Endothelial cell of umbilical vein (primary cell): ENCODE results near the gene JUP. TPM values are rescaled to one million over a fixed set of nuclear protein-coding genes. Genes with fewer than 3 reads are reported as not detected.

Source experiments
- BruUV-seq: library from RNA; stranded (reverse); fragments of 400-500 nt; replicated peaks from 2 replicates; lab custom pipeline; 2021; lab: Mats Ljungman, UMichigan
- CTCF ChIA-PET: fragments of 300-600, 350-600 bp; sonication (Branson Sonifier 250); formaldehyde crosslinking; loops from one replicate; lab custom pipeline; 2021; ENCODE audit warnings: antibody characterized with exemption, inconsistent platforms; lab: Charles Lee
- POLR2A ChIA-PET: fragments of 300-600, 350-600 bp; sonication (Branson Sonifier 250); formaldehyde crosslinking; loops from one replicate; lab custom pipeline; 2021; ENCODE audit warnings: antibody characterized with exemption, inconsistent platforms; lab: Charles Lee
- DNase-seq: peaks from one replicate; pipeline ENCODE4 v3.0.0-alpha.2; 2011; ENCODE audit warnings: low read depth, low spot score
- FAIRE-seq: peaks from 2 replicates; lab custom pipeline; 2011; peaks lifted over from hg19 to GRCh38; lab: Jason Lieb, UNC
- H2AFZ ChIP-seq: 2 replicates; pipeline ENCODE4 v1.6.0; 2012; ENCODE audit warnings: low read depth, low read length, control low read depth, inconsistent platforms
- H3K27ac ChIP-seq: 2 replicates; pipeline ENCODE4 v1.5.1; 2011; ENCODE audit warnings: low read depth, mild to moderate bottlenecking, control low read depth, low read length, moderate library complexity; ENCODE audit not compliant: insufficient read depth
- H3K27me3 ChIP-seq, 2 experiments: 2 replicates each; pipeline versions ENCODE4 v1.6.0 to v1.6.1; 2011; ENCODE audit warnings: low read length in 2 of 2, mixed read lengths in 1 of 2; ENCODE audit not compliant: control insufficient read depth in 2 of 2, insufficient read depth in 2 of 2
- H3K36me3 ChIP-seq, 2 experiments: 2 replicates in 1 of 2; 3 replicates in 1 of 2; pipeline ENCODE4 v1.5.1; 2011; ENCODE audit warnings: low read length in 2 of 2, mild to moderate bottlenecking in 1 of 2, moderate library complexity in 1 of 2; ENCODE audit not compliant: control insufficient read depth in 2 of 2, insufficient read depth in 2 of 2; ENCODE audit errors: extremely low read depth in 1 of 2
- H3K4me1 ChIP-seq: 3 replicates; pipeline ENCODE4 v1.5.1; 2011; ENCODE audit warnings: mild to moderate bottlenecking, low read length; ENCODE audit not compliant: control insufficient read depth, insufficient read depth; ENCODE audit errors: extremely low read depth
- H3K4me2 ChIP-seq: 2 replicates; pipeline ENCODE4 v1.6.1; 2011; ENCODE audit warnings: low read length, control low read depth, mixed read lengths; ENCODE audit not compliant: insufficient read depth
- H3K4me3 ChIP-seq, 3 experiments: fragments of 200-600 bp in 1 of 3; sonication (generic), shearing (Covaris generic) in 1 of 3; replicated peaks in 1 of 3; 2 replicates each; pipeline ENCODE4 v1.5.1; 2011 to 2016; ENCODE audit warnings: control low read depth in 3 of 3, low read length in 3 of 3, mild to moderate bottlenecking in 2 of 3, inconsistent platforms in 1 of 3, low read depth in 1 of 3, moderate library complexity in 1 of 3; ENCODE audit not compliant: insufficient read depth in 1 of 3
- H3K79me2 ChIP-seq: 2 replicates; pipeline ENCODE4 v1.6.0; 2012; ENCODE audit warnings: low read length, inconsistent platforms; ENCODE audit not compliant: control insufficient read depth, insufficient read depth
- H3K9ac ChIP-seq: replicated peaks from 2 replicates; pipeline ENCODE3; 2011; ENCODE audit warnings: low read length, control low read depth; ENCODE audit not compliant: insufficient read depth; ENCODE audit errors: extremely low read depth
- H3K9me1 ChIP-seq: replicated peaks from 3 replicates; pipeline ENCODE4 v1.6.0; 2011; ENCODE audit warnings: mild to moderate bottlenecking, low read length; ENCODE audit not compliant: control insufficient read depth, insufficient read depth; ENCODE audit errors: extremely low read depth
- H3K9me3 ChIP-seq: replicated peaks from 2 replicates; pipeline ENCODE4 v1.5.1; 2012; ENCODE audit warnings: low read length, inconsistent platforms; ENCODE audit not compliant: control insufficient read depth, insufficient read depth
- H4K20me1 ChIP-seq: replicated peaks from 2 replicates; pipeline ENCODE3; 2011; ENCODE audit warnings: mild to moderate bottlenecking, low read length; ENCODE audit not compliant: control insufficient read depth, insufficient read depth; ENCODE audit errors: extremely low read depth
- CTCF ChIP-seq, 2 donors: IDR thresholded peaks; 1 replicate in 1 of 2; 2 replicates in 1 of 2; pipeline ENCODE4 v1.5.1; 2011; ENCODE audit warnings: low read length in 2 of 2, mild to moderate bottlenecking in 2 of 2, moderate library complexity in 2 of 2, control low read depth in 1 of 2, inconsistent platforms in 1 of 2, low read depth in 1 of 2; ENCODE audit not compliant: insufficient read depth in 1 of 2; ENCODE audit errors: extremely low read depth in 1 of 2
- EZH2 ChIP-seq: IDR thresholded peaks from 2 replicates; pipeline ENCODE4 v1.6.1; 2012; ENCODE audit warnings: borderline replicate concordance, low read depth, mild to moderate bottlenecking, moderate library complexity, low read length, inconsistent platforms; ENCODE audit not compliant: severe bottlenecking
- FOS ChIP-seq: IDR thresholded peaks from 2 replicates; pipeline ENCODE4 v1.6.1; 2011; ENCODE audit warnings: mild to moderate bottlenecking, low read length, moderate library complexity, borderline replicate concordance; ENCODE audit not compliant: insufficient read depth
- GATA2 ChIP-seq: IDR thresholded peaks from 2 replicates; pipeline ENCODE4 v1.7.0; 2011; ENCODE audit warnings: low read depth, mild to moderate bottlenecking, moderate library complexity, mixed read lengths, low read length; ENCODE audit not compliant: insufficient read length, insufficient read depth
- JUN ChIP-seq: IDR thresholded peaks from 2 replicates; pipeline ENCODE4 v1.6.1; 2011; ENCODE audit warnings: borderline replicate concordance, low read depth; ENCODE audit not compliant: insufficient read length, insufficient read depth
- MAX ChIP-seq: IDR thresholded peaks from 2 replicates; pipeline ENCODE4 v1.6.1; 2011; ENCODE audit not compliant: insufficient read depth, insufficient read length
- POLR2A ChIP-seq: IDR thresholded peaks from 2 replicates; pipeline ENCODE4 v1.6.1; 2012; ENCODE audit warnings: low read depth, mild to moderate bottlenecking, control low read depth, low read length
- POLR2AphosphoS5 ChIP-seq: IDR thresholded peaks from 2 replicates; pipeline ENCODE4 v1.6.1; 2012; ENCODE audit warnings: low read depth, mild to moderate bottlenecking, control low read depth, low read length, moderate library complexity; ENCODE audit not compliant: insufficient read depth
- dilution Hi-C: fragments of 300-500 bp; cut with MboI; formaldehyde crosslinking; loops from one replicate; pipeline ENCODE4 v1.15.0; 2019; ENCODE audit warnings: low sequenced_read_pairs; ENCODE audit not compliant: extremely low pct_ligation_motif_present
- intact Hi-C: fragments of 100-400 bp; cut with micrococcal nuclease; formaldehyde crosslinking; loops from one replicate; pipeline ENCODE4 v1.10.0; 2022
- polyA plus RNA-seq, 4 experiments: library from polyadenylated mRNA; depleted of rRNA in 3 of 4; stranded (reverse) in 3 of 4; unstranded in 1 of 4; fragments of >200 nt; gene quantifications; 2 replicates each; pipeline versions ENCODE4 v1.2.1 to v1.2.3, GENCODE V29; 2011 to 2012; ENCODE audit warnings: missing spikeins in 1 of 4
- total RNA-seq: library from RNA; stranded (reverse); gene quantifications from 2 replicates; pipeline ENCODE4 v1.2.3, GENCODE V29; 2021

JUP gene
- total and polyA plus RNA-seq, 2 donors (not counting 3 experiments of a cell fraction or from before 2014, with no cell fraction given), result 98.0 to 171 TPM

GRCh38 chr17:41794540-41794975 is 8.0 kb upstream of the JUP start:
- BruUV-seq, result no TSS peak
- peaks cover 16% of the 10 kb centered on the region for H3K4me1 ChIP-seq
- H3K27me3 ChIP-seq, result peaks cover 0 to 2% of the 10 kb centered on the region in 2 experiments
- no peaks in the 10 kb centered on the region for H3K36me3 ChIP-seq
- H3K79me2 ChIP-seq, result no peaks in the 10 kb centered on the region
- H3K9ac ChIP-seq, result no peak overlapping the region
- CTCF ChIA-PET, result interaction anchor here (0.7 to 9.8 kb wide), 4 partner anchors 9 to 57 kb away, joined by 3 to 98 read pairs (median 4); partner anchors contain the start of gene JUP
- H3K9me1 ChIP-seq, result no peaks in the 10 kb centered on the region
- no peaks in the 10 kb centered on the region for H3K9me3 ChIP-seq
- H2AFZ ChIP-seq, result no peak overlapping the region
- POLR2A ChIA-PET, result interaction anchor here (0.9 to 2.1 kb wide), 5 partner anchors 8 to 21 kb away, joined by 3 to 13 read pairs (median 3); partner anchors contain the start of gene JUP
- H3K27ac ChIP-seq, result no peak overlapping the region
- no peak for FAIRE-seq
- H3K4me2 ChIP-seq, result no peak overlapping the region
- no peak for DNase-seq
- no peak for TF ChIP-seq MAX
- TF ChIP-seq POLR2A, result no peak
- no peak for TF ChIP-seq CTCF (IDR thresholded peaks at IDR 0.05; ENCODE audit: extremely low read depth in 1 of 2, insufficient read depth in 1 of 2, low read depth in 1 of 2, low read length in 2 of 2)
- no peak for TF ChIP-seq EZH2
- TF ChIP-seq JUN, result no peak
- no peak for TF ChIP-seq POLR2AphosphoS5
- no peak for TF ChIP-seq GATA2
- no peak for TF ChIP-seq FOS
- dilution Hi-C loops, result no loop called here
- no peaks in the 10 kb centered on the region for H4K20me1 ChIP-seq
- intact Hi-C loops, result no loop called here
- H3K4me3 ChIP-seq, result no peak overlapping the region
